Heart left ventricle (tissue), 16 donors: Measurements from ENCODE around the gene GAS7. TPM values are rescaled to one million over a fixed set of nuclear protein-coding genes. Genes with fewer than 3 reads are reported as not detected.

ENCODE experiments used
- ATAC-seq, 4 donors: fragments of 200-7000 bp; cut with Tn5 transposase; one replicate each; pipeline ENCODE4 v1.9.1; 2020 to 2022; ENCODE audit warnings: moderate library complexity in 4 of 4, mild to moderate bottlenecking in 3 of 4, moderate number of reproducible peaks in 1 of 4
- DNase-seq, 5 donors: peaks; one replicate each; pipeline ENCODE4 v3.0.0-alpha.2; 2020
- H3K27ac ChIP-seq, 12 donors: fragments of 200-600 bp; sonication (generic) in 4 of 12; one replicate each; pipeline versions ENCODE4 v1.5.0 to v1.8.0; 2016 to 2022; ENCODE audit warnings: mild to moderate bottlenecking in 2 of 12
- H3K27me3 ChIP-seq, 9 donors: fragments of 200-600 bp; sonication (generic) in 2 of 9; one replicate each; pipeline versions ENCODE4 v1.5.1 to v1.8.0; 2016 to 2022; ENCODE audit warnings: mild to moderate bottlenecking in 3 of 9
- H3K36me3 ChIP-seq, 9 donors: fragments of 200-600 bp; sonication (generic) in 2 of 9; one replicate each; pipeline versions ENCODE4 v1.5.0 to v1.8.0; 2018 to 2022; ENCODE audit warnings: mild to moderate bottlenecking in 2 of 9
- H3K4me1 ChIP-seq, 12 donors: fragments of 200-600 bp; sonication (generic) in 4 of 12; one replicate each; pipeline versions ENCODE4 v1.5.0 to v1.8.0; 2016 to 2022; ENCODE audit warnings: mild to moderate bottlenecking in 3 of 12
- H3K4me3 ChIP-seq, 12 donors: fragments of 200-600 bp; sonication (generic) in 4 of 12; one replicate each; pipeline versions ENCODE4 v1.5.0 to v1.8.0; 2017 to 2022; ENCODE audit warnings: mild to moderate bottlenecking in 9 of 12, moderate library complexity in 4 of 12
- H3K9me3 ChIP-seq, 12 donors: fragments of 200-600 bp; sonication (generic) in 4 of 12; one replicate each; pipeline versions ENCODE4 v1.5.0 to v1.8.0; 2016 to 2022; ENCODE audit warnings: mild to moderate bottlenecking in 1 of 12
- POLR2A ChIP-seq, 2 donors: fragments of 450-650 bp; IDR thresholded peaks; one replicate each; pipeline ENCODE4 v1.6.1; 2017; ENCODE audit warnings: antibody characterized with exemption in 2 of 2, mild to moderate bottlenecking in 2 of 2, moderate library complexity in 2 of 2
- WGBS, 4 donors: extraction: QIAGEN DNeasy Blood & Tissue Kit in 2 of 4; methylation state at CpG; one replicate each; pipeline versions ENCODE4 v1.1.5 to v1.1.7; 2013 to 2018; 5-methylcytosine and 5-hydroxymethylcytosine counted together
- intact Hi-C, 10 donors: fragments of 100-400 bp; cut with DNase I; formaldehyde crosslinking; loops; one replicate each; pipeline versions ENCODE4 v1.11.1 to v1.14.2; 2022
- polyA plus RNA-seq, 2 donors: library from polyadenylated mRNA; stranded (reverse); fragments of 200-250 nt; gene quantifications; one replicate each; pipeline ENCODE4 v1.2.3, GENCODE V29; 2013
- total RNA-seq, 9 donors: library from RNA; depleted of rRNA in 2 of 9; stranded (reverse); fragments of >200 nt in 2 of 9; fragmentation: NEBNext Ultra II Directional in 3 of 9; extraction: Animal tissue kit (Norgen Biotek cat#: 25700) in 3 of 9; gene quantifications; one replicate each; pipeline versions ENCODE4 v1.1.0 to v1.2.4, GENCODE V29; 2016 to 2023
- TF ChIP-seq, protein P1 (sequence below), 12 donors: fragments of 200-600 bp; sonication (generic) in 4 of 12; IDR thresholded peaks; one replicate each; pipeline versions ENCODE4 v1.5.0 to v1.8.0; 2018 to 2022; ENCODE audit warnings: antibody characterized with exemption in 12 of 12, mild to moderate bottlenecking in 5 of 12
- donor health status: ischemic (EF 13 %, LVEDD 7.1; RV severe dilation, severe dysfunction).
- donor health status: healthy with polysubstance abuse.
- donor health status: DM: no; HTN: yes; CAD: no.
- donor health status: DM: no; HTN: no; CAD: no.
- donor health status: ischemic (EF 25% LVEDD 6.9; RV normal size, moderate dysfunction).
- donor health status: ischemic (EF 25% LVEDD 5.7; RV mildly dilated, moderate dysfunction).
- donor health status: healthy.
- donor health status: DM: yes; HTN: yes; CAD: no.
- donor health status: ischemic (EF 35%, LVEDD 5.7; RV mildly dilated, moderate dysfunction).
- donor health status: nonischemic (EF 11% LVEDD 7.7; RV severe dilation, severe dysfunction).
- donor health status: DM: yes; HTN: yes; CAD: no.
- donor health status: PGD.
- donor health status: ischemic (EF 29% LVEDD 5.4; RV normal size, mild dysfunction).
- donor health status: nonischemic (EF 23%, LVEDD 6.1; RV moderate dilation, normal function).

The GAS7 gene
- total and polyA plus RNA-seq, 11 donors: 19.4 to 86.5 (median 65.1) TPM

DNA sequence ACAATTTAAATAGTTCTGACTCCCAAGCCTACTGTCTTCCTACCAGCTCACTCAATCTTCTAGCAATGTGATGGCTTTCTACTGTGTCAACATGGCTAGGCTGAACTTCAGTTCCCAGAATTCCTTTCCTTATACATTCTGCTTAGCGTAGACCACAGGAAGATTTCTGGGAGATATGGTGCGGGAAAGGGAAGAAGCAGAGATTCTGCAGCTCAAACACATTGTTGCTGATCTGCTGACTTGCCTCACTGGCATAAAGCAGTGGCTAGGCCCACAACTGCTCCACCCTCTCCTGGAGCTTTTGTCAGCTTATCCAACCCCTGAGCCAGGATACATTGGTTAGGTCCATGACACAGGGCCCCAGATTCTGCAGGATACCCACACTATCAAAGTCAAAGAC lies 58.8 kb downstream of the GAS7 start:
- ATAC-seq: peak in 1 of 4 donors; percentile 59
- no peaks in the 10 kb centered on the region for H3K36me3 ChIP-seq
- 60 to 84% (median 77%) methylated on average over 2 of the region's 2 CpGs for WGBS, 4 donors
- H3K27ac ChIP-seq: no peak overlapping the region
- H3K9me3 ChIP-seq: no peaks in the 10 kb centered on the region
- TF ChIP-seq POLR2A (IDR thresholded peaks at IDR 0.05): no peak
- TF ChIP-seq, protein P1, sequence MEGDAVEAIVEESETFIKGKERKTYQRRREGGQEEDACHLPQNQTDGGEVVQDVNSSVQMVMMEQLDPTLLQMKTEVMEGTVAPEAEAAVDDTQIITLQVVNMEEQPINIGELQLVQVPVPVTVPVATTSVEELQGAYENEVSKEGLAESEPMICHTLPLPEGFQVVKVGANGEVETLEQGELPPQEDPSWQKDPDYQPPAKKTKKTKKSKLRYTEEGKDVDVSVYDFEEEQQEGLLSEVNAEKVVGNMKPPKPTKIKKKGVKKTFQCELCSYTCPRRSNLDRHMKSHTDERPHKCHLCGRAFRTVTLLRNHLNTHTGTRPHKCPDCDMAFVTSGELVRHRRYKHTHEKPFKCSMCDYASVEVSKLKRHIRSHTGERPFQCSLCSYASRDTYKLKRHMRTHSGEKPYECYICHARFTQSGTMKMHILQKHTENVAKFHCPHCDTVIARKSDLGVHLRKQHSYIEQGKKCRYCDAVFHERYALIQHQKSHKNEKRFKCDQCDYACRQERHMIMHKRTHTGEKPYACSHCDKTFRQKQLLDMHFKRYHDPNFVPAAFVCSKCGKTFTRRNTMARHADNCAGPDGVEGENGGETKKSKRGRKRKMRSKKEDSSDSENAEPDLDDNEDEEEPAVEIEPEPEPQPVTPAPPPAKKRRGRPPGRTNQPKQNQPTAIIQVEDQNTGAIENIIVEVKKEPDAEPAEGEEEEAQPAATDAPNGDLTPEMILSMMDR (IDR thresholded peaks at IDR 0.05): no peak
- no peaks in the 10 kb centered on the region for H3K27me3 ChIP-seq
- no peak overlapping the region for H3K4me3 ChIP-seq
- peaks cover 0 to 33% (median 8%) of the 10 kb centered on the region in 12 donors for H3K4me1 ChIP-seq
- DNase-seq: no peak
- intact Hi-C loops: no loop called here

DNA sequence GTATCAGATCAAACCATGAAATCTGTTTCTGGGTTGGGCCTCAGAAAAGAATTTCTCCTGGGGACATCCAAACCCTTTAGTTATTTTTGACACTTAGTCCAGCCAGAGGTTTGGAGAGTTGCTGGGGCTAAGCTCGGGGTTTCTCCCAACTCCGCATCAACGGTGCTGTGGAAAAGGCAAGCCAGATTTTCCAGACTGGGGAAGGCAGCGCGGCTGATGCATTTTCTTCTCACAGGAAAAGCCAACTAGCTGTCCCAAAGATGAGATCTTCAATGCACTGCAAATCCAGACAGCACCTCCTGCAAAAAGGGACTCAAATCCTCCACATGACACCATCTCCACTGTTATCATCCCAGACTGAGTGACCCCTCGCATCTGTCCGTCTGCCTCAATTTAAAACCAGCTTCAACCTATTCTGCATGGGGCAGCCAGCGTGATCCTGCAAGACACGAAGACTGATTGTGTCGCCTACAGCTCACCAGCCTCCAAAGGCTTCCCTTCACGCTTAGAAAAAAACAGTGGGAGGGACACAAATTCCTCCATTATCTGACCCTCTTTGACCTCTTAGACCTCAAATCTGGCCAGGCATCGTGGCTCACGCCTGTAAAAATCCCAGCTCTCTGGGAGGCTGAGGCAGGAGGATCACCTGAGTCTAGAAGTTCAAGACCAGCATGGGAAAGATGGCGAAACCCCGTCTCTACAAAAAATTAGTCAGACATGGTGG lies 62.0 kb downstream of the GAS7 start:
- WGBS, 4 donors: 59 to 69% (median 63%) methylated on average over 14 to 15 of the region's 15 CpGs
- DNase-seq (no peak), ATAC-seq (peak in 2 of 4 donors; percentile 18 to 41)
- H3K4me3 ChIP-seq: no peak overlapping the region
- intact Hi-C loops: no loop called here
- TF ChIP-seq POLR2A (IDR thresholded peaks at IDR 0.05): no peak
- TF ChIP-seq, protein P1 (IDR thresholded peaks at IDR 0.05): no peak
- peak overlapping the region in 9 of 12 donors; percentile 1 to 75 (median 19) for H3K27ac ChIP-seq
- H3K4me1 ChIP-seq: peaks cover 0 to 29% (median 8%) of the 10 kb centered on the region in 12 donors
- no peaks in the 10 kb centered on the region for H3K36me3 ChIP-seq
- no peaks in the 10 kb centered on the region for H3K9me3 ChIP-seq
- H3K27me3 ChIP-seq: no peaks in the 10 kb centered on the region

DNA sequence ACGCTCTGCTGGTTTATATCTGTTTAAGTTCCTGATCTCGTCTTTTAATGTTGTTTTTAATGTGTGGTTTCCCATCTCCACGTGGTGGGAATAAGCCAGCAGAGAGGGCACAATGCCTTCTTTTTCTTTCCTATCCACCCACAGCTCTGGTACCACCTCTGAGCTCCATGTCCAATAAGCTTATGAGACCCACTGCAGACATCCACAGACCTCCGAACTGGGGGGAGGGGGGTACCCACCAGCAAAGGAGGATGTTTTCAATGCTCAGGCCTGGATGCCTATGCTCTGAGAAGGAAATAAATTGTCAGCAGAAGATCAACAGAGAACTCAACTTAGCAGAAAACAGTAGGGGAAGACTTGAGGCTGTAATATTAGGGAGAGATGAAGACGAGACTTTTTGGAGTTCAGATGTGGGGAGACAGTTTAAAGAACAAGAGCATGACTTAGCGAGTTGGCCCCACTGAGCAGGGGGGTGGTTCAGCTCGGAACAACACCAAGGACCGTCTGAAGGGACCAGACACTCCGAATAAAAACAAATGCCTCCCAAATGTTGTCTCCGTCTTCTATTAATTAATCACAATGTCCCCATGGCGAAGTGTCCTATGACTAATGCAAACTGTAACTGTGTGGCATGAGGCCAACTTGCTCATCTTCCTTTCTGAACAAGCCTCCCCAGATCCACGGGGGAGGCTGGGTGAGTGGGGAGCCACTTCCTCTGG lies 62.7 kb downstream of the GAS7 start:
- no peaks in the 10 kb centered on the region for H3K9me3 ChIP-seq
- H3K27ac ChIP-seq: peak overlapping the region in 10 of 12 donors; percentile 1 to 75 (median 36)
- no peak for TF ChIP-seq POLR2A (IDR thresholded peaks at IDR 0.05)
- TF ChIP-seq, protein P1 (IDR thresholded peaks at IDR 0.05): no peak
- H3K27me3 ChIP-seq: no peaks in the 10 kb centered on the region
- WGBS, 4 donors: 48 to 59% (median 56%) methylated on average over 12 of the region's 12 CpGs
- intact Hi-C loops: no loop called here
- DNase-seq: peak in 3 of 5 donors; percentile 31 to 56 (median 35)
- H3K4me1 ChIP-seq: peaks cover 0 to 32% (median 8%) of the 10 kb centered on the region in 12 donors
- H3K4me3 ChIP-seq: no peak overlapping the region
- peak in 3 of 4 donors; percentile 45 to 66 (median 58) for ATAC-seq
- no peaks in the 10 kb centered on the region for H3K36me3 ChIP-seq

DNA sequence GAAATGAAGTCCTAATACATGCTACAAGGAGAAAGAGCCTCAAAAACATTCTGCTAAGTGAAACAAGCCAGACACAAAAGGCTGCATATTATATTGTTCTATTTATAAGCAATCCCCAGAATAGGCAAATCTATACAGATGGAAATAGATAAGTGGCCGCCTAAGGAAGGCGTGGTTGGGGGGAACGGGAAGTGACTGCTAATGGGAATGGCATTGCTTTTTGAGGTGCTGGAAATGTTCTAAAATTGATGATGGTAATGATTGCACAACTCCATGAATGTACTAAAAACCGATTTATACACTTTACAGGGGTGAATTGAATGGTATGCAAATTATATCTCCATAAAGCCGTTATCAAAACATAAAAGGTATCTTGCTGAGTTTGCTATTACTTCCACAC lies 67.7 kb downstream of the GAS7 start:
- H3K4me1 ChIP-seq: peaks cover 0 to 49% (median 8%) of the 10 kb centered on the region in 12 donors
- H3K4me3 ChIP-seq: no peak overlapping the region
- WGBS, 4 donors: 78 to 84% (median 82%) methylated on average over 5 of the region's 5 CpGs
- no peaks in the 10 kb centered on the region for H3K9me3 ChIP-seq
- TF ChIP-seq POLR2A (IDR thresholded peaks at IDR 0.05): no peak
- TF ChIP-seq, protein P1 (IDR thresholded peaks at IDR 0.05): no peak
- no peaks in the 10 kb centered on the region for H3K27me3 ChIP-seq
- DNase-seq (no peak), ATAC-seq (no peak)
- no peaks in the 10 kb centered on the region for H3K36me3 ChIP-seq
- intact Hi-C loops: no loop called here
- no peak overlapping the region for H3K27ac ChIP-seq
